ENCODE results near the gene FLNC.

Gene FLNC

DNA sequence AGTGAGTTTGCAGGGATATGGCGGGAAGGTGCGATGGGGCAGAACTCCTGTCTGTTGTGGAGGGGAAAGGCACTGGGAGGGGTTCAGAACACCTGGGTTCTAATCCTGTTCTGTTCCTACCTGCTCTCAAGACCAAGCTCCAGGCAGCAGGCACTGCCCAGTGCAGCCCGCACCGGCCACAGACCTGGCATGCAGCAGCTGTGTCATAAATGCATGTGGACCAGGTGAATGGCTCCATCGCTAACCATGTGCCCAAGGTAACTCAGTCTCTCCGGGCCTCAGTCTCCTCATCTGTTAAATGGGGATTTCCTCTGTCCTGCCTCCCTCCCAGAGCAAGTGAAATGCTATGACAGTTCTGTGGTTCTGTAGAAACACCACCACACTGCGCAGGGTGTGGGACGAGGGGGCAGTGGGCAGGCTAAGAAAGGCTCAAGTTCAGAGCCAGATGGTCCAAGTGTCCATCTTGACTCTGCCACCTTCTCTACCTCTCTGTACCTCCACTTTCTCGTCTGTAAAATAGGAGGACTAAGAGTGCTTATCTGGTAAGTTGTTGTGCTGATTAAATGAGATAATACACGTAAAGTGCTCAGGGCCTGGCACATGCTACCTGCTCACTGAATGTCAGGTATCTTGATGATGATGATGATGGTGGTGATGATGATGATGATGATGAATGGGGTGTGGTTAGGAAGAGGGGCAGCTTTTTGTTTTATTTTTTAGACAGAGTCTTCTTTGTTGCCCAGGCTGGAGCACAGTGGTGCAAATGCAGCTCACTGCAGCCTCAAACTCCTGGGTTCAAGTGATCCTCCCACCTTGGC is 55.4 kb downstream of the FLNC start:
- H3K27me3 Mint-ChIP-seq (ENCODE audit: low read depth), result peaks cover 8% of the 10 kb centered on the region
- peaks cover 7% of the 10 kb centered on the region for H3K36me3 Mint-ChIP-seq (ENCODE audit: low read depth)
- H3K4me3 Mint-ChIP-seq, result no peak overlapping the region
- no peak overlapping the region for H3K27ac Mint-ChIP-seq
- TF ChIP-seq, protein P1, sequence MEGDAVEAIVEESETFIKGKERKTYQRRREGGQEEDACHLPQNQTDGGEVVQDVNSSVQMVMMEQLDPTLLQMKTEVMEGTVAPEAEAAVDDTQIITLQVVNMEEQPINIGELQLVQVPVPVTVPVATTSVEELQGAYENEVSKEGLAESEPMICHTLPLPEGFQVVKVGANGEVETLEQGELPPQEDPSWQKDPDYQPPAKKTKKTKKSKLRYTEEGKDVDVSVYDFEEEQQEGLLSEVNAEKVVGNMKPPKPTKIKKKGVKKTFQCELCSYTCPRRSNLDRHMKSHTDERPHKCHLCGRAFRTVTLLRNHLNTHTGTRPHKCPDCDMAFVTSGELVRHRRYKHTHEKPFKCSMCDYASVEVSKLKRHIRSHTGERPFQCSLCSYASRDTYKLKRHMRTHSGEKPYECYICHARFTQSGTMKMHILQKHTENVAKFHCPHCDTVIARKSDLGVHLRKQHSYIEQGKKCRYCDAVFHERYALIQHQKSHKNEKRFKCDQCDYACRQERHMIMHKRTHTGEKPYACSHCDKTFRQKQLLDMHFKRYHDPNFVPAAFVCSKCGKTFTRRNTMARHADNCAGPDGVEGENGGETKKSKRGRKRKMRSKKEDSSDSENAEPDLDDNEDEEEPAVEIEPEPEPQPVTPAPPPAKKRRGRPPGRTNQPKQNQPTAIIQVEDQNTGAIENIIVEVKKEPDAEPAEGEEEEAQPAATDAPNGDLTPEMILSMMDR (IDR thresholded peaks at IDR 0.05; ENCODE audit: unreplicated experiment in 3 of 3), result no peak
- no peaks in the 10 kb centered on the region for H3K9me3 Mint-ChIP-seq
- H3K4me1 Mint-ChIP-seq, result peaks cover 4% of the 10 kb centered on the region

DNA sequence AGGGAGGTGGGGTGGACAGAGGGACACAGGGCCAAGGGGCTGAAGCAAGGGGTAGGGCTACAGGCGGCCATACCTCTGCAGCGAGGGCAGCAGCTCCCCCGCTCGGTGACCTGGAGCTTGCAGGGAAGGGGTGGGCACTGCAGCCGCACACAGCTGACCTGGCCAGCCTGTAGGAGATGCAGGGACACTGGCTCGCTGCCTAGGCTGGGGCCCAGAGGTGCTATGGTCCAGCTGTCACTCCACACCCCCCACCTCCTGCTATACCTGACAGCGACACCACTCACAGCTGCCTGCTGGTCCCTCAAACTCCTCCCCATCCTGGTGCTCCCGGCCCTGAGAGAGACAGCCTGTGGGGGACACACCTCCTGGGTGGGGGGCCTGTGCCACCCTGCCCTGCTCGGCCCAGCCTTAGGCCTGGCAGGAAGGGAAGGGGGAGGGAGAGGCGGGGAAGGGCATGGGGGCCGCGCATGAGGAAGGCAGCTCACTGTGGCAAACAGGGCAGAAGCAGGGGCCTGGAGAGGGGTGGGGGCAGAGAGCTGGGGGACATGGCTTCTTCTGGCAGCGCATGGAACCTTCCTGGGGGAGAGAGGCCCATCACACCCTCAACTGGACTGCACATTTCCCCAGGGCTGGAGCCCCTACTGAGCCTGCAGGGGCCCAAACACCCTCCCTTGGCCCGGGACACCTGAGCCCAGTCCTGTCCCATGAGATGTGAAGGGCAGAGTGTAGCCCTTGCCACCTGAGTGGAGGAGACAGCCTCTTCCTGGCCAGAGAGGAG is 56.4 kb downstream of the FLNC start:
- H3K9me3 Mint-ChIP-seq, result no peaks in the 10 kb centered on the region
- TF ChIP-seq, protein P1 (IDR thresholded peaks at IDR 0.05; ENCODE audit: unreplicated experiment in 3 of 3), result no peak
- H3K4me3 Mint-ChIP-seq, result no peak overlapping the region
- H3K4me1 Mint-ChIP-seq, result peaks cover 4% of the 10 kb centered on the region
- H3K27ac Mint-ChIP-seq, result no peak overlapping the region
- peaks cover 7% of the 10 kb centered on the region for H3K36me3 Mint-ChIP-seq (ENCODE audit: low read depth)
- H3K27me3 Mint-ChIP-seq (ENCODE audit: low read depth), result peaks cover 8% of the 10 kb centered on the region

DNA sequence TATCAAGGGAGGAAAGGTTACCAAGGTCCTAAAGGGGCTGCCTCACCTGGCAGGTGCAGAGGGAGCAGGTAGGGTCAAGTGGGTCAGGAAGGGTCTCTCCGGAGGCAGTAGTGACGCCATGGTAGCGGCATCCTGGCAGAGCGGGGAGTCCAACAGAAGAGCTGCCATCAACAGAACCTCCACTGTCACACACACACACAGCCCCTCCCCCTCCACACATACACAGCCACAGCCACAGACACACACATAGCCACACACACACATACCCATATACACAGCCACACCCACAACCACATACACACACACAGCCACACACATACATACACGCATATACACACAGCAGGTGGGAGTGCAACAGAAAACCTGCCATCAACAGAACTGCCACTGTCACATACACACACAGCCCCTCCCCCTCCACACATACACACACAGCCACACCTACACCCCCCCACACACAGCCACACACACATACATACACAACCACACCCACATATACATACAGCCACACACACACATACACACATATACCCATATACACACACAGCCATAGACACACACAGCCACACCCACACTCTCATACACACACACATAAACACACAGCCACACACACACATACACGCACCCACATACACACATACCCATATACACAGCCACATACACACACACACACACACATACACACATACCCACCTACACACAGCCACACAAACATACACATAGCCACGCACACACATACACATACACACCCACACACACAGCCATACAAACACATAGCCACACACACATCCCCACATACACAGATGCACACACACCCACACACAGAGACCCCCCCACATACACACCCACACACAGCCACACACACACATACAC is 57.2 kb downstream of the FLNC start:
- Mint-ChIP-seq H3K36me3 (ENCODE audit: low read depth) (peaks cover 7% of the 10 kb centered on the region), H3K4me3 (no peak overlapping the region), H3K4me1 (peaks cover 4% of the 10 kb centered on the region), H3K27ac (no peak overlapping the region), H3K27me3 (ENCODE audit: low read depth) (peaks cover 8% of the 10 kb centered on the region), H3K9me3 (no peaks in the 10 kb centered on the region)
- TF ChIP-seq, protein P1 (IDR thresholded peaks at IDR 0.05; ENCODE audit: unreplicated experiment in 3 of 3), result no peak

DNA sequence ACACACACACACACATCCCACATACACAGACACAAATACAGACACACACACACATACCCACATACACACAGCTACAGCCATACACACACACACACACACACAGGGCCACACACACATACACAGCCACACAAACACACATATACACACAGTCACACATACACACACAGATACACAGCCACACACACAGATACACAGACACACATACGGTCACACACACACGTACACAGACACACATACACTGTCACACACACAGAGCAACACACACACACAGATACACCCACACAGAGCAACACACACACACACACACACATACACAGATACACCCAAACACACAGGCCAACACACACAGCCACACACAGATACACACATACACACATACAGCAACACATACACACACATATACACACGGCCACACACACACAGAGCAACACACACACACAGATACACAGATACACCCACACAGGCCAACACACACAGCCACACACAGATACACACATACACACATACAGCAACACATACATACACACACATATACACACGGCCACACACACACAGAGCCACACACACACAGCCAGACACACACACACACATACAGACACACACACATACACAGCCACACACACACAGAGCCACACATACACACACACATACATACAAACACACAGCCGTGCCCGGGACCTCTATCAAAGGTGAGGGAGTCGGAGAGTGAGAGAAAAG is 58.0 kb downstream of the FLNC start:
- peaks cover 4% of the 10 kb centered on the region for H3K4me1 Mint-ChIP-seq
- H3K4me3 Mint-ChIP-seq, result no peak overlapping the region
- peaks cover 8% of the 10 kb centered on the region for H3K27me3 Mint-ChIP-seq (ENCODE audit: low read depth)
- H3K36me3 Mint-ChIP-seq (ENCODE audit: low read depth), result peaks cover 7% of the 10 kb centered on the region
- H3K27ac Mint-ChIP-seq, result no peak overlapping the region
- H3K9me3 Mint-ChIP-seq, result no peaks in the 10 kb centered on the region
- TF ChIP-seq, protein P1 (IDR thresholded peaks at IDR 0.05; ENCODE audit: unreplicated experiment in 3 of 3), result no peak

DNA sequence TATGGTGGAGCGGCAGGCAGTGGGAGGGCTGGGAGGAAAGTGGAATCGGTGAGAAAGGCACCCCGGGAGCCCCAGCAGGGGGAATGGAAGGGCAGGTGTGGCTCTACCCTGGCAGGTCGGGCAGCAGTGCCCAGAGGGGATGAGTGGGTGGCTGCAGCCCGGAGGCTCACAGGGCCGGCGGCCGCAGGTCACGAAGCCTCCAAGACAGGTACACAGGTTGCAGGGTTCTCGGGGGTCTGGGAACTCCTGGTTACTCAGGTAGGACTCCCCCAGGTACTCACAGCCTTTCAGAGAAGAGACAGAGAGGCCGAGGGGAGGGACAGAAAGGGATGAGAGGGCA is 58.5 kb downstream of the FLNC start:
- Mint-ChIP-seq H3K4me3 (no peak overlapping the region), H3K4me1 (peaks cover under 1% of the 10 kb centered on the region), H3K36me3 (ENCODE audit: low read depth) (peaks cover 7% of the 10 kb centered on the region), H3K27me3 (ENCODE audit: low read depth) (peaks cover 8% of the 10 kb centered on the region), H3K9me3 (no peaks in the 10 kb centered on the region), H3K27ac (no peak overlapping the region)
- TF ChIP-seq, protein P1 (IDR thresholded peaks at IDR 0.05; ENCODE audit: unreplicated experiment in 3 of 3), result no peak
